NT2/D1 (cell line): ENCODE measurements around the gene CRELD2.

Experiments
- YY1 ChIP-seq: IDR thresholded peaks from 2 replicates; pipeline ENCODE4 v1.6.1; 2011; ENCODE audit not compliant: insufficient read length, insufficient read depth
- ZNF274 ChIP-seq: IDR thresholded peaks from 2 replicates; pipeline ENCODE4 v1.6.1; 2011; ENCODE audit warnings: mild to moderate bottlenecking, low read depth, low read length

GRCh38 chr22:49887064-49887451, 31.4 kb upstream of the CRELD2 start:
- TF ChIP-seq YY1 (no peak), ZNF274 (no peak)
